Hematopoietic multipotent progenitor cell treated with erythropoietin and hydrocortisone succinate and interleukin-3 and kit ligand, for 15 days (in vitro differentiated cells): Measurements from ENCODE around the gene COTL1.
"Not testable (repeated sequence)": the region's sequence is repeated elsewhere in the genome, so short reads cannot be mapped to it uniquely, and the experiment has no call there.

Experiments
- DNase-seq: peaks from one replicate; pipeline ENCODE4 v3.0.0-alpha.2; 2015; ENCODE audit warnings: low spot score

The COTL1 gene

GRCh38 chr16:84643180-84643583 lies 25.3 kb upstream of the COTL1 start:
- no peak for DNase-seq

GRCh38 chr16:84641643-84642358 lies 23.9 kb upstream of the COTL1 start:
- DNase-seq: no peak

- no peak for DNase-seq
Observed at GRCh38 chr16:84640145-84640544, 22.3 kb upstream of the COTL1 start.

GRCh38 chr16:84638231-84638806 lies 20.4 kb upstream of the COTL1 start:
- DNase-seq: no peak

- DNase-seq: no peak
Observed at GRCh38 chr16:84637709-84638108, 19.8 kb upstream of the COTL1 start.

- DNase-seq: no peak
Observed at GRCh38 chr16:84635702-84636101, 17.8 kb upstream of the COTL1 start.

GRCh38 chr16:84633622-84634021 lies 15.7 kb upstream of the COTL1 start:
- DNase-seq: no peak

- not testable (repeated sequence) for DNase-seq
Observed at GRCh38 chr16:84632862-84633261, 15.0 kb upstream of the COTL1 start.

- no peak for DNase-seq
Observed at GRCh38 chr16:84631886-84632285, 14.0 kb upstream of the COTL1 start.

- no peak for DNase-seq
Observed at GRCh38 chr16:84631153-84631466, 13.2 kb upstream of the COTL1 start.

- DNase-seq: no peak
Observed at GRCh38 chr16:84630446-84631152, 12.7 kb upstream of the COTL1 start.

GRCh38 chr16:84630009-84630408 lies 12.1 kb upstream of the COTL1 start:
- no peak for DNase-seq

GRCh38 chr16:84629580-84629979 lies 11.7 kb upstream of the COTL1 start:
- no peak for DNase-seq

GRCh38 chr16:84628226-84628731 lies 10.4 kb upstream of the COTL1 start:
- DNase-seq: no peak

GRCh38 chr16:84625556-84625955 lies 7.7 kb upstream of the COTL1 start:
- no peak for DNase-seq

GRCh38 chr16:84620913-84621312 lies 3.0 kb upstream of the COTL1 start:
- not testable (repeated sequence) for DNase-seq

GRCh38 chr16:84618581-84619460 lies 943 bp upstream of the COTL1 start:
- DNase-seq: no peak

GRCh38 chr16:84617041-84617790 lies 662 bp downstream of the COTL1 start:
- no peak for DNase-seq

- no peak for DNase-seq
Observed at GRCh38 chr16:84616515-84616914, 1.4 kb downstream of the COTL1 start.

GRCh38 chr16:84614968-84615813 lies 2.7 kb downstream of the COTL1 start:
- DNase-seq: no peak

GRCh38 chr16:84614623-84614967 lies 3.3 kb downstream of the COTL1 start:
- no peak for DNase-seq
